ENCODE measurements around the gene TIE1. TPM values are rescaled to one million over a fixed set of nuclear protein-coding genes. Genes with fewer than 3 reads are reported as not detected.

Gene TIE1
- total RNA-seq, 3 donors from 2014 or later (not counting 1 experiment from before 2014, with no cell fraction given), result 4.5 to 10.7 (median 6.7) TPM

DNA sequence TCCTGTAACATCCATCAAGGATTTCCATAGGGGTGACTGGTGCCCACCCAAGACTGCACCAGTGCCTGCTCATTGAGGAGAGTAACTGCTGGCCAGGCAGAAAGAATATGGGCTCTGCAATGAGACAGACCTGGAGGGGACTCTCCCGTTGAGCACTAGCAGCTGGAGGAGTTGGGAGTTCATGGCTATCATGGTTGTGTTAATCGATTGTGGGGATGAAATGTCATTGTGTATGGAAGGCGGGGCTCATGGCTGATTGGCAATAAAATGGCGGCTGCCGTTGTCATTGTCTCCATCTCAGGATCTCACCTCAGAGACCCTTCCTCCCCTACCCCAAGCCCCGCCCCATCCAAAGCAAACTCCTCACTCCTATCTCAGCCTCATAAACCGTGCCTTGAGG is 27.1 kb upstream of the TIE1 start:
- 94% methylated on average over 6 of the region's 7 CpGs for WGBS (ENCODE audit: insufficient coverage)
- H3K27me3 Mint-ChIP-seq (ENCODE audit: low read depth in 2 of 2), result peaks cover 0 to 5% of the 10 kb centered on the region in 2 donors
- intact Hi-C loops (cut with micrococcal nuclease), result no loop called here
- DNase-seq (no peak), ATAC-seq (no peak)
- Histone ChIP-seq H3K36me3 (ENCODE audit: control insufficient read depth, insufficient read depth, low read length) (no peaks in the 10 kb centered on the region), H3K4me1 (ENCODE audit: control insufficient read depth, insufficient read depth, low read length) (peaks cover 21% of the 10 kb centered on the region), H3K9me3 (ENCODE audit: control insufficient read depth, insufficient read depth, low read length) (no peaks in the 10 kb centered on the region), H3K4me3 (ENCODE audit: low read length) (no peak overlapping the region), H3K27ac (ENCODE audit: low read length) (no peak overlapping the region), H3K27me3 (ENCODE audit: control insufficient read depth, insufficient read depth, low read length) (no peaks in the 10 kb centered on the region)
- no peak overlapping the region for H3K4me3 Mint-ChIP-seq
- H3K4me1 Mint-ChIP-seq, result peaks cover 26 to 38% of the 10 kb centered on the region in 2 donors
- TF ChIP-seq CTCF (IDR thresholded peaks at IDR 0.05), result no peak
- no peak overlapping the region for H3K27ac Mint-ChIP-seq
- H3K36me3 Mint-ChIP-seq, result no peaks in the 10 kb centered on the region
- no peaks in the 10 kb centered on the region for H3K9me3 Mint-ChIP-seq

DNA sequence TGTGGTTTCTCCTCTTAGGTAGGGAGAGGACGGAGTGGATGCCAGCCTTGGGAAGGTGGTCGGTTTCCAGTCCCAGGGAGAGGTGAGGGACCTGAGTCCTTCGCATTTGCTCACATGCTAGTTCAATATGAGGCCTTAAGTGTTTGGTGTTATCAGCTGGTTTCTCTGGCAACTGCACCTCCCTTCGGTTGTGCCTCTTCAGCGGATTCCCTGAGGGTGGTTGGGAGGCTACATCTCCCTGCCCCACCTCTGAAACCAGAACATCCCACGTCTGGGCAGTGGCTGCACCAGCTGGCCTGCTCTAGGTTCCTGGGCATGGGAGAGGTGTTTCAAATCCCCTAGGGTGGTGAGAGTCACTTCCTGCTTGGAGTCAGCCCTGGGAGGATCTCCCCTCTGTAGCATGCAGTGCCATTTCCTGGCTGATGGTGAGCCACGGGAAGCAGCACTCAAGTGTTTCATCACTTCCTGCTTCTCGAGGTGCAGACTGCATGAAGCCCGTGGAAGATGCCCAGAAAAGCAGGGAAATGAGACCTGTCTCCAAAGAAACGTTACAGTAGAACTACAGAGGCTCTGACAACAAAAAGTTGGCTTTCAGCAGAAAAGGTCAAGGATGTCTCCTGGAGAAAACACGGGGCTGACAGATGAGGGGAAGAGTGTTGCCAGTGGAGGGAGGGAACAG is 26.5 kb upstream of the TIE1 start:
- no peak for TF ChIP-seq CTCF (IDR thresholded peaks at IDR 0.05)
- Histone ChIP-seq H3K9me3 (ENCODE audit: control insufficient read depth, insufficient read depth, low read length) (no peaks in the 10 kb centered on the region), H3K27me3 (ENCODE audit: control insufficient read depth, insufficient read depth, low read length) (no peaks in the 10 kb centered on the region), H3K27ac (ENCODE audit: low read length) (peak overlapping the region; percentile 18), H3K4me3 (ENCODE audit: low read length) (no peak overlapping the region), H3K36me3 (ENCODE audit: control insufficient read depth, insufficient read depth, low read length) (no peaks in the 10 kb centered on the region), H3K4me1 (ENCODE audit: control insufficient read depth, insufficient read depth, low read length) (peaks cover 21% of the 10 kb centered on the region)
- Mint-ChIP-seq H3K27ac (peak overlapping the region; percentile 50 to 84), H3K36me3 (no peaks in the 10 kb centered on the region), H3K4me1 (peaks cover 26 to 38% of the 10 kb centered on the region in 2 donors), H3K9me3 (no peaks in the 10 kb centered on the region), H3K27me3 (ENCODE audit: low read depth in 2 of 2) (peaks cover 0 to 5% of the 10 kb centered on the region in 2 donors), H3K4me3 (peak overlapping the region; percentile 67)
- ATAC-seq (peak; percentile 42 to 82 (median 71)), DNase-seq (peak in 1 of 2 donors; percentile 57)
- intact Hi-C loops (cut with micrococcal nuclease), result no loop called here
- 57% methylated on average over 11 of the region's 11 CpGs for WGBS (ENCODE audit: insufficient coverage)

DNA sequence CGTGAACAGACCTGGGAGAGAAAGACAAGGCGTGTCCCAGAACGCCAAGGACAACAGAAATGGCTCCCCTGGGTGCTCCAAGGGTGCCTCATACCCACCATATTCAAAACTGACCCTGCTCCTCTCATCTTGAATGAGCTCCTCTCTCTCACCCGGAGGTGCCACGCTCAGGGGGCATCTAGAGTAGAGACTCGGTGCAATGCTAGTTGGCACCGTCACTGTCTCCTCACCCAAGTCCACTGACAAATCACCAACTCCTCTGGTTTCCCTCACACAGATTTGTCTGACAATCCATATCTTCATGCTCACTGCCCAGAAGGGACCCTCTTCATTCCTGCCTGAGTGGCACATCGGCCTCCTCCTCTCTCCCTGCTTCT is 26.0 kb upstream of the TIE1 start:
- Histone ChIP-seq H3K4me1 (ENCODE audit: control insufficient read depth, insufficient read depth, low read length) (peaks cover 21% of the 10 kb centered on the region), H3K4me3 (ENCODE audit: low read length) (no peak overlapping the region), H3K36me3 (ENCODE audit: control insufficient read depth, insufficient read depth, low read length) (no peaks in the 10 kb centered on the region), H3K27me3 (ENCODE audit: control insufficient read depth, insufficient read depth, low read length) (no peaks in the 10 kb centered on the region), H3K9me3 (ENCODE audit: control insufficient read depth, insufficient read depth, low read length) (no peaks in the 10 kb centered on the region), H3K27ac (ENCODE audit: low read length) (no peak overlapping the region)
- TF ChIP-seq CTCF (IDR thresholded peaks at IDR 0.05), result no peak
- Mint-ChIP-seq H3K4me3 (peak overlapping the region; percentile 67), H3K27me3 (ENCODE audit: low read depth in 2 of 2) (peaks cover 0 to 5% of the 10 kb centered on the region in 2 donors), H3K27ac (peak overlapping the region; percentile 50 to 84), H3K9me3 (no peaks in the 10 kb centered on the region), H3K4me1 (peaks cover 25 to 33% of the 10 kb centered on the region in 2 donors), H3K36me3 (no peaks in the 10 kb centered on the region)
- no peak for ATAC-seq
- no peak for DNase-seq
- 87% methylated on average over 8 of the region's 8 CpGs for WGBS (ENCODE audit: insufficient coverage)
- intact Hi-C loops (cut with micrococcal nuclease), result no loop called here

Data from natural killer cell (primary cell).